HG02588 (cell line): ENCODE results near the gene SCRN2.

Source experiments
- ATAC-seq: cut with Tn5 transposase; IDR thresholded peaks from one replicate; pipeline ENCODE4 v1.9.1; 2021; ENCODE audit warnings: mild to moderate bottlenecking, moderate library complexity; ENCODE audit not compliant: unreplicated experiment

Gene SCRN2

GRCh38 chr17:47808036-47808829 is 32.8 kb downstream of the SCRN2 start:
- no peak for ATAC-seq

DNA sequence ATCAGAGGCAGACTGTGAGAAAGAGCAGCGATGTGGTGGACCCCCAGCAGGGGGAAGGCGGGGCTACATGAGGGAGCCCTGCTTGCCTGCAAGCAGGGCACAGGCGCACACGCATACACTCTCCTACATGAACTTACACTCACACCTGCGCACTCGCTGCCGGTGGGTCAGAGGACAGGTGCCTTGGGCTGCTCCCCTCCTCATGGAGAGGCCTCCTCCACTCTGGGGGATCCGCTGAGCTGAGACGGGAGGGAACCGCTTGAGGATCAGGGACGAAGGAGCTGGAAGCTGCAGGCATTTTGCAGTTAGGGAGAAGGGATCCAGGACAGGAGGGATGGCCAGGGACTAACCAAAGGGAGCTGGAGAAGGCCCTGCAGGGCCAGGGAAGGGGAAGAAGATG is 33.7 kb downstream of the SCRN2 start:
- ATAC-seq: no peak

DNA sequence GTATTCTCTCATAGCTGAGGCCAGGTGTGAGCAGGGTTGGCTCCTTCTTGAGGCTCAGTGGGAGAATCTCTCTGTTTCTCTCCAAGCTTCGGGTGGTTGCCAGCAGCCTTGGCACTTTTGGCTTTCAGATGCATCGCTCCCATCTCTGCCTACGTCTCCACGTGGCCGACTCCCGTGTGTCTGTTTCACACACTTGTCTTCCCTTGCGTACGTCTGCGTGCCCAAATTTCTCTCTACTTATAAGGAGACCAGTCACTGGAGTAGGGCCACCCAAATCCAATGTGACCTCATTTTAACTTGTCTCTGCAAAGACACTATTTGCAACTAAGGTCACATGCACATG is 34.2 kb downstream of the SCRN2 start:
- ATAC-seq: no peak

DNA sequence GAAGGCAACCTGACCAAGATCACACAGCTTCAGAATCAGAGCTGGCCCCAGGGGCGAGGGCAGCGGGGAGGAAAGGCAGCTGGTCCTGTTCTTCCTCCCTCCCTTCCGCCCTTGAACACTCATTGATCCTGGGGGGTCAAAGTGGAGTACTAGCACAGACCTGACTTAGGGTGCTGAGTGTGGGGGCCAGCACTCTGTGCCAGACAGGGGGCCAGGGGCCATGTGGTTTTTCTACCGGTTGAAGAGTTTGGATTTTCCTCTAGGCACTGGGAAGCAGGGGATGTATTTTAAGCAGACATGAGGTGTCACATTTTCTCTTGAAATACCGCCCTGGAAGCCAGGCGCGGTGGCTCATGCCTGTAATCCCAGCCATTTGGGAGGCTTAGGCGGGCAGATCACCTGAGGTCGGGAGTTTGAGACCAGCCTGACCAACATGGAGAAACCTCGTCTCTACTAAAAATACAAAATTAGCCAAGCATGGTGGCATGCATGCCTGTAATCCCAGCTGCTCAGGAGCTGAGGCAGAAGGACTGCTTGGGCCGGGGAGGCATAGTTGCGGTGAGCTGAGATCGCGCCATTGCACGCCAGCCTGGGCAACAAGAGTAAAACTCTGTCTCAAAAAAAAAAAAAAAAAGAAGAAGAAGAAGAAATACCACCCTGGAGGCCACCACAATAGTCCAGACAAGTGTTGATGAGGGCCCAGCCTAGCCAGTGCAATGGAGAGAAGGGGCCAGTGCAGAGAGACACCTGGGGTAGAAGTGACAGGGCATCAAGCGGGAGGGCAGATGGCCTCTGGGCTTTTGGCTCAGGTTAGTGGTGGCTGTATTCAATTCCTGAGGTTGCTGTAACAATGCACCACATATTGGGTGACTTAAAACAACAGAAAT is 34.8 kb downstream of the SCRN2 start:
- ATAC-seq: no peak

GRCh38 chr17:47804461-47804860 is 36.6 kb downstream of the SCRN2 start:
- no peak for ATAC-seq

DNA sequence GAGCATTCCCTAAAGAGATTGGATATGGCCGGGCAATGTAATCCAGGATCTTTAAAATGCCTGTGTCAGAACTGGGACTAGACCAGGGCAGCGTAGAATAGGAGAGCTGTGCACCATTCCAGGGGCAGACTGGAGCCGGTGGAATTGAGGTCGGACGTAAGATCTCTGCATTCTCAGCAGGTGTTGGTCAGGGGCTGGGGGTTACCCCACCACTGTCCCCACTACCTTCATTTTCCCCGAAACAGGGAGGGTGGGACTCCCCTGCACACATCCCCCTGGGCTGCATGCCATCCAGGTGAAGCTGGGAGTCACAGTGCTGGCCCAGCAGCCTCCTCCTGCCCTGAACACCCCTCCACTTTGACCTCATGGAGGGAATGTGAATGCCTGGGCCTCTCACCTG is 37.3 kb downstream of the SCRN2 start:
- no peak for ATAC-seq

- no peak for ATAC-seq
Observed at GRCh38 chr17:47803201-47803600, 37.9 kb downstream of the SCRN2 start.

GRCh38 chr17:47802341-47803022 is 38.6 kb downstream of the SCRN2 start:
- no peak for ATAC-seq

DNA sequence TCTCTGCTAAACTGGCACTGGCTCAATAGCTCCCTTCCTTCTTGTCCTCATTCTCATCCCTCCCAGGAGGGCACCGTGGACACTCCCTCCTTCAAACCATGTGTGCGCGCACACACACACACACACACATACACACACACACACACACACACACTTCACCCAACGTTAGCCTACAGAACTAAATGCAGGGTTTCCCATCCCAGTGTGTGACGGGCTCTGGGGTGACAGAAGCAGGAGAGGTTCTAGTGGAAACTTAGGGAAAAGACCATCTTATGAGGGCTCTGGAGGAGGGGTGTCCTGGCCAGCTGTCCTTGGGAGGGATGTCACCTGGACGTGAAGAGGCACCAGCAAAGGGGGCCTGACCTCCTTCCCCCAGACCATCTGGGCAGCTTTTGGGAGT is 39.2 kb downstream of the SCRN2 start:
- ATAC-seq: no peak

GRCh38 chr17:47801176-47801765 is 39.8 kb downstream of the SCRN2 start:
- no peak for ATAC-seq

DNA sequence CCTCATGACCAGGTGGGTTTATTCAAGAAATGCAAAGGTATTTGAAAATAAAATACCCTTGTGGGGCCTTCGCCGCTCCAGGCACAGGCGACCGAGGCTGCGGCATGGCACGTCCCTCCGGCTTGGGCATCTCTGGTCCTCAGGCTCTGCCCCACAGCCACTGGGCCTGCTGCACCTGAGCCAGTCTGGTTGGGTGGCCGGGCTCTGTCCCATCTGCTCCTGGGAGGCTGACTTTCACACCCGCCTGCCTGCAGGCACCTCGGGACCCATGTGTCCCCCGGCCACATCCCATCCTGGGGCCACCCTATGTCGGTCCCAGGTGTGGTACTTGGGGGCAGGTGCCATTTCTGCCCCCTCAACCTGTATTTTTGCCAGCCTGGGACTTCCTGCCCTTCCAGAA is 40.4 kb downstream of the SCRN2 start:
- no peak for ATAC-seq

GRCh38 chr17:47797797-47798196 is 43.3 kb downstream of the SCRN2 start:
- ATAC-seq: no peak

GRCh38 chr17:47792979-47793378 is 48.1 kb downstream of the SCRN2 start:
- ATAC-seq: no peak

- ATAC-seq: no peak
Observed at GRCh38 chr17:47792457-47792856, 48.6 kb downstream of the SCRN2 start.

GRCh38 chr17:47791025-47791424 is 50.0 kb downstream of the SCRN2 start:
- ATAC-seq: no peak

- no peak for ATAC-seq
Observed at GRCh38 chr17:47789611-47790561, 51.2 kb downstream of the SCRN2 start.
